Stimulated activated CD4-positive, alpha-beta T cell treated with anti-CD3 and anti-CD28 coated beads, Interleukin-1b, Interleukin-23, amount 100 ng/mL, for 48 hours (primary cell): ENCODE measurements around the gene PDIA5.

Source experiments
- DNase-seq: peaks from one replicate; pipeline ENCODE4 v3.0.0-alpha.2; 2020

PDIA5 gene

DNA sequence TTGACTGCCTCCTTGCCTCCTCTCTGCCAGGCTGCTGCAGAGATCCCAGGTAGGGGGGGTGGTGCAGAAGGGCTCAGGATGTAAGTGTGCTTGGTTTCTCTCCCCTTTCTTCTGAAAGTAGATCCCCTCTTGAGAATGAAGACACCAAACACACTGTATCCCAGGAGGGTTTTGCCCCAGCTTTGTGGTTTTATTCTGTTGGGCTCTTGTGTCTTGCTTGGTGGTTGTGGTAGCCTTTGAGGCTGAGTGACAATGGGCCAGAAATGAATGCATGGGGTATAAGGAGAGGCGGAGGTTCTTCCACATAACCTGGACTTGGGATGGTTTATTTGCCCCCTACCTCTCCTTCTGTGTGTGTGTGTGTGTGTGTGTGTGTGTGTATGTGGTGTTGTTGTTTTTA lies 5.7 kb downstream of the PDIA5 start:
- no peak for DNase-seq

DNA sequence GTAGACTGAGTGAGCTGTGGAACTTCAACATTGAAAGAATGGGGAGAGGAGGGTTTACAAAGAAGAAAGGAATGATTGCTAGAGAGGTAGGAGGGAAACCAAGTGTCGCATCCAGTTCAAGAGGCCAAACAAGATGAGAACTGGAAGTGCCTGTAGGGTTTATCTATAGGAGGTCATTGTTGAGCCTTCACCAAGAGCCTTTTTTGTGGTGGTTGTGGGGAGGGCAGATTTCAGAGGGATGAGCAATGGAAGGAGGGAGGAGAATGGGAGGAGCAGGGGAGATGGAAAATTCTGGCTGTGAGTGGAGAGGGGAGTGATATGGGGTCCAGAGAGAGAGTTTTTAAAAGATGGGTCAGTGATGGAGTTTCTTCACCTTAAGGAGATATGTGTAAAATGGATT lies 8.5 kb downstream of the PDIA5 start:
- no peak for DNase-seq

DNA sequence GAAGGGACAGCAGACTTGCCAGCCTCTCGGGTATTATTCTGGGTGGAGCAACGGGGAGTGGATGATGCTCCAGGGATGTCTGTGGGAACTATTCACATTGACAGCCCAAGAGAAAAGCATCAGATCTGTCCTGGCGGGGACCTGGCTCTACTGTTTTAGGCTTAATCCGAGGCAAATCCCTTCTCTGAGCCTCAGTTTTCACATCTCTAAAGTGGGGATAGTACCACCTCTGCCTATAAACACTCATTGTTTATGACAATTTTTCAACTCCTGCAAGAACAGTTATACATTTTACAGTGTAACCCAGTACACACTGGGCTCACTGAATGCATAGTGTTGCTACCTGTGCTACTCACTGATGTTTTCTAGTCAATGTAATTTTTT lies 9.3 kb downstream of the PDIA5 start:
- DNase-seq: no peak

DNA sequence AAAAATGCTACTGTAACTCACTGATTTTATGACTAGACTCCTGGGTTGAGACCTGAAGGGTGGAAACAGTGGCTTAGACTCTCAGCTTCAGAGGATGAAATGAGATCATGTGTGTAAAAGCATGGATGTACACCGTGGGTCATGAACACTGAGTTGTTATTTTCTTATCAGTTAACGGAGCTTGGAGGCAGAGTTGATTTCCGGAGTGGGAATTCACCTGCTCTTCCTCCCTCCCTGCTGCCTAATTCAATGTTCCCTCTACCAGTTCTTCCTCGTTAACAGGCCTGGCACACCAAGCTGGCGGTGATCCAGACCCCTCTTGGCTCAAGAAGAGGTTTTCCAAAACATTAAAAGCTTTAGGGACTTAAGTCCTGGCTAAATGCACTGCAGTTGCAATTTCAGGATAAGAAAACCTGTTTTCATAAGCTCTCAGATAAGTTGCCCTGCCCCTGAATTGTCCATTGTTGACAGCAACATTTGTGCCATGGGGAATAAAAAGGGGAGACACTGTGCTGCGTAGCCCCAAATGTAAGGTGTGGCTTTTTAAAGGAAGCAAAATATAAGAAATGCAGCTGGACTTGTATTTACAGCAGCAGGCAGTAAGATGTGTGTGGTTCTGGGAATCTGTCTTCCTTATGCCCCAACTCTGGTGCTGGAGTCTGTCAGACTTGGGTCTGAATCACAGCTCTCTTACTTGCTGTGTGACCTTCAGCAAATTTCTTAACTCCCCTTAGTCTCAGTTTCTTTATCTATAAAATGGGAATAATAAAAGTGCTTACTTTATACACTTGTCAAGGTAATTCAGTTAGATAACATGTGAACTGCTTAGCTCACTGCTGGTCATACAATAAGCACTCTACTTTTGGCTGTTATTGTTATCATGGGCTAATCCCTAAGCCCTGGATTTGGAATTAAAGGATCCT lies 9.9 kb downstream of the PDIA5 start:
- no peak for DNase-seq

DNA sequence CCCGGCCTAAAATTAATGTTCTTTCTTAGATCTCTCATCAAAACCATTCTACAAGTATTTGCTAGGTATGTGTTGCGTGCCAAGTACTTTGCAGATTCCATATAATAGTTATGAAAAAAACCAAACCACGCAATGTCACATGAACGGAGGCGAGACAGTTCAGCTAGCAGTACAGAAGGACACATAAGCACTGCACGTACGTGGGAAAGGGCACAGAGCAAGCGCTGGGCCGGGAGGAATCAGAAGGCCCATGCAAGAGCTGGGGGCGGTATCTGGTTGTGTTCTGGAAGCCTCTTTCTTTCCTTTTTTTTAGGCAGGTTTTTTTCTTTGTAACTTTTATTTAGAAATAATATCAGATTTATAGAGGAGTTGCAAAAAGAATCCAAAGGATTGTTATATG lies 11.3 kb downstream of the PDIA5 start:
- DNase-seq: no peak

DNA sequence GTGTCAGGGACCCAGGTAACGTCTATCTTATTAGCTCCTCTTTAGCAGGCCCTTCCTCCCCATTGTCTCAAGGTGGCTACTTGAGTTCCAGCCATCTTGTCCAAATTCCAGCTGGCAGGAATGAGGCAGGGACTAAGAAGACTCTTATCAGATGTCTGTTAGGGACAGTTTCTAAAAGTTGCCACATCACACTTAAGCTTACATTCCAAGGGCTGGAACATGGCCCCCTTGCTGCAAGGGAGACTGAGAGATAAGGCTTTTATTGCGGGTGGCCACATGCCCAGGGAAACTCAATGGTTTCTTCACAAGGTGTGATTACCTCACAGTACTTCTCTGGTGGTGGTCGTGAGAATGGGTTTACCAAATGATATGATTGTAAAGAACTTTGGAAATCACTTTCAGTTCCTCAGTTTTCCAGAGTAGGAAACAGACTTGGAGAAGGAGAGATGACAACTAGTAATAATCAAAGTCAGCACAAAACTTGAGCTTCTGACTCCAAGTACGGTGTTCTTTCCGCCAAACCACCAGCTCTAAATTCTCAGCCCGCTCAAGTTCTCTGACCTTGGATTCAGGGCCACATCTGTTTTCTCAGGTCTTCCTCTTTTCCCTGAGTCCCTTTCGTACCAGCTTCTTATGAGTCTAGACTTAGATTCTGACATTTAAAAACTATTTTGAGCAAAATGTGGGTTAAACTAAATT lies 14.2 kb downstream of the PDIA5 start:
- DNase-seq: no peak

DNA sequence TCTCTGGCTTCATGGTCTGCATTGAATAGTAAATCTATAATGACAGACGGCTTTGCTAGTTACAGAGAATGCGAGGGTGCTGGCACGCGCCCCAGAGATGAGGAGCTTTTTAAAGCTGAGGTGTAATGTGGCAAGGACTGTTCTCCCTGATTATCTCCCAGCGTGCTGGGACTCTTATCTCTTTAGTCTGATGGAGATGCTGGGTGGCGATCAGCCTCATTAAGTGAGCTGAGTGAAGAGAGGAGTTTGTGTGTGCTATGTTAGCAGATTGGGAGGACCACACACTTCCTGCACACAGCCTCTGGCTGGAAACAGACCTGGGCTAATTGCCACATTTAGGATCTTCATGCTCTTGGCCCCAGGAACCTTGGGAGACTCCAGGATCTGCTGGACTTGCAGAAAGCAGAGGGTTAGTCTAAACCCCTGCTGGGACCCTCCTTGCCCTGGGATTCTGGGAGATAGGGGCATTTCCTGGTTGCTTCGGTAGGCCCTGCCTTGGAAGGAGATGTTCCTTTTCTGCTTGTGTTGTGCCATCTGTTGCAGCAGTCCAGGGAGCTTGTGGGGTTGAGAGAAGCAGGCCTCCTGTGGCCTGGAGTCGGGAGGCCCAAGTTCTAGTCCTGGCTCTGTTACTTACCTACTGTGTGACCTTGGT lies 15.0 kb downstream of the PDIA5 start:
- no peak for DNase-seq

DNA sequence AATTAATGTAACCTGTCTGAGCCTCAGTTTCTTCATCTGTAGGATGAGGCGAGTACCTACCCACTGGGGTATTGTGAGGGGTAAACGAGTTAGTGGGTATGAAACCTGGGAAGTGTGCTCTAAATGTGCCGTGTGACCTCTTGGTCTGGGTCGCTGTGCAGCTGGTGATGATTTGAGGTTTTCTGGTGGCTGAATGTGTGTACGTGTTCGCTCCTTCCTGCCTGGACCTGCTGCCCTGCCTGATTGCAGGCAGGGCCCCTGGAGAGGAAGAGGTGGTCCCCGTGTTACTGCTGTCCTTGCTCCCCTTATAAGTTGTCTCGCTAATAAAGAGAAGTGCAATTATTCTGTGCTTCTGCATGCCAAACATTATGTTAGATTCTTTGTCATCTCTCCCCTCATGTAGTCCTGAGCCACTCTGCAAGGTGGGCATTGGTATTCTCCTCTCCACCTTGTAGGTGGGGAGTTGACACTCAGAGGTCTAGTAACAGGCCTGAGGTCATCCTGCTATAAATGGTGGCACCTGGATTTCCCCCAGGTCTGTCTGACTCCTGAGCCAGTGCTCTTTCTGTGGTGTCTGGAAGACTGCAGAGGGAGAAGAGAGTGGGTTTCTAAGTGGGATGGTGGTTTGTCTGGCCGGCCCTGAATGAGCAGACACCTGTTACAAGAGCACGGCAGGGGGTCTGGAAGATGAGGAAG lies 15.7 kb downstream of the PDIA5 start:
- no peak for DNase-seq

DNA sequence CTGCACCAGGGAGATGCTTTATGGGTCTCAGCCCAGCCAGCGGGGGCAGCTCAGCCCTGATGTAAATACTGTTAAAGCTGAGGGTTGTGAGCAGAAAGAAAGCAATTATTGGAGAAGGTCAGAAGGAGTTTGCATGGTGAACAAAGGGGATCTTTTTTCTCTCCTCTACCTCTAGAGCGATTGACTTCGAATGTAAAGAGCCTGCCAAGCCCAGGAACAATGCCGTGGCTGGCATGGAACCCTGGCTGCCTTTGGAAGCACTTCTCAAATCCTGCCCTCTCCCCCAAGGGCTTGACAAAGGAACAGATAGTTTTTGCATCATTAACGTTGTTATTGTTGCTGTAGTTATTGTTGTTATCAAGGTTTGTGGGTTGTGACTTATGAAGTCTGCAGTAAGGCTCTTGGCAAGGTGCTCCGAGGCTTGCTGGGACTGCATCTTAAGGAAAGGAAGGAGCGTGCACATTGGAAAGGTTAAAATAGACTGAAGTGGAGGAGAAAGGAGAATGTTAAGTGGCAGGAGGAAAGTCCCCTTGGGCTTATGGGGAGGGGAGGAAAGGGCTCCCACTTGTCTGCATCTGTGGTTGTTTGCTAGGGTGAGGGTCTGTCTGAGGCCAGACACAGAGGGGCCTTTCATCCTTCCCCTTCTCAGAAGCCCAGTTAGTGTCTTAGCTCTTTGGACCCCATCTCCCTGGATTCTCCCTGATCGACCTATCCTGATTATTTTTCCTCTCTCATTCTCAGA lies 16.7 kb downstream of the PDIA5 start:
- no peak for DNase-seq

DNA sequence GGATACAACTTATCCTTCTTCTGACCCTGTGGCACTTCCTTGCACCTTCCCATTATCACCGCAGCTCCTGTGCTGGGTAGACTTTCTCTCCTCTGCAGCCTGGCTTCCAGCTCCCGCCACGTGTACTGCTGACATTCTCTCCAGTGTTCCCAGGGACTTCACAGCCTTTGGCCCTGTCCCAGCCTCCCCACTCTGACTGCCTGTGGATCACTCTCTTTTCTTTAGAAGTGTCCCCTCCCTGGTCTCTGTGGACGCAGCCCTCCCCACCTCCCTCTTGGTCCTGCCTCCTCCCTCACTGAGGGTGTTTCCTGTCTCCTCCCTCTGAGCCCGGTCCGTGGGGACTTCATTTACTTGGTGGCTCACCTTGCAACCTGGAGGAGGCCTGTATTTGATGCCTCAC lies 17.4 kb downstream of the PDIA5 start:
- DNase-seq: no peak

DNA sequence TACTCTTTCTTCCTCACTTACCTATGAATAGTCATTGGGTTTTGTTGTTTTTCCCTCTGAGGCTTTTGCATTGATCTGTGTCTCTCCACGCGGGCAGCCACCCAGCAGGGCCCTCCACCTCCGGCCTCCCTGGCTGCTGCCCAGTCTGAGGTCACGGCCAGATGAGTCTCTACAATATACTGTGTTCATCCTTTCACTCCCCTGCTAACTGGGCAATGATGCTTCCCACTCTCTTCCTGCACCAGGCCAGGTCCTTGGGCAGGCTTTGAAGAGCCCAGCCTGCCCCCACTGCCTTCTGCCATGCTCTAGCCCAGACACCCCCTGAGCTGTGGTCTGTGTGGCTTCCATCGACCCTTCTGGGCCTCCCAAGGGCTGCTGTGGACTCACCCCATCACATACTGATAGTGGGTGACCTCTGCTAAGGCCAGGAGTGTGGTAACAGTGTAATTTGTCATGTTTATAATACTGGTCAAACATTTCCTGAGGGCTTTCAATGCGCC lies 18.0 kb downstream of the PDIA5 start:
- DNase-seq: no peak

DNA sequence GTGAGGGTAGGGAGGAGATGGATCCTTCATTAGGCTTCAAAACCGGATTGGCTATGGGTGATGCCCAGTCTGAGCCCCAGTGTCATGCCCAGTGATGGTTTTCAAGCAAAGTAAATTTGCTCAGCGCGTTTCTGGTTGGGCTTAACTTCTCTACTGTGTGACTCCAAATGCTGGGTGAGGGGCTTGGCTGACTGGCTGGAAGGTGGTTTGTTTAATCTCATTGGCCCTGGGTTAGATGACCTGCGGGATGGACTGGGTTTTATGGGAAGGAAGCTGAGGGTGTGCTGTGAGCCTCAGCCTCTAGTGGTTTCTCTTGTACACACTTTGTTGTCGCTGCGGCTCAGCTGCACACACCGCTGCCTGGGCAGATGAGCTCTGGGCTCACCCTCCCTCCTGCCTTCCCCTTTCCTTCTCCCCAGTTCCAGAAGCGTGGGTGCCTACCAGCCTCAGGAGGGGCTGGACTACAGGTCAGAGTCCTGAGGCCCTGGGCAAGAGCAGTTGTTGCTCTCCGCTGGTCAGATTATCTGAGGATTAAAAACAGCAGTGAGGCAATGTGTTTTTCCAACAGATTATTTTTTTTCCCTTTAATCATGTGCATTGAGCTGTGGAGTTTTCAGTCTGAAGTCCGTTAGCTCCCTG lies 18.6 kb downstream of the PDIA5 start:
- no peak for DNase-seq

DNA sequence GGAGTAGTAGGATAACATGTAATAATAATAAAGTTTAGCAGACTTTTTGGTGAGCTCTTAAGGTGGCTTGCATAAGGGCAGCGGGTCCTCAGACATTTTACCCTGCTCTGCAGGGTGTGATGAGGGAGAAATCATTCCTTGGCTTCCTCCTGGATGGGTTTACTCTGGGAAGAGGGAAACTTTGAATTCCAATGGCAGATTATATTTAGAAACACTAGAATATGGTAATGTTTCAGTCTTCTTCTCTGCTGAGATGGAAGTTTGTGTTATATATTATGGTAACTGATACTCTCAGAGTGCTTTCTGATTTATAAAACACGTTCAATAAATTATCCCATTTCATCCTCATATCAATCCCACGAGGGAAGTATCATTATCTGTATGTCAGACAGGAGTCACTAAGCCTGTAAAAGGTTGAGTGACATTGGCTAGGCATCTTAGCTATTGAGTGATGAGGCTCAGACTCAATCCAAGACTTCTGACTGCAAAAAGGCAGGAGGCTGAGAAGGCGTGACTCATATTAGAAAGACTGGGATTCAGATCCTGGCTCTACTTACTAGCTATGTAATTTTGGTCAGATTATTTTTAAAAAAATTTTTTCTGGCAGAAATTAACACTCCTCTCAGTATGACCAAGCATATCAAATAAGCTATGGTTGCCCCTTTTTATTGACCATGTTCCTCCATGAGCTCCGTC lies 19.3 kb downstream of the PDIA5 start:
- no peak for DNase-seq

DNA sequence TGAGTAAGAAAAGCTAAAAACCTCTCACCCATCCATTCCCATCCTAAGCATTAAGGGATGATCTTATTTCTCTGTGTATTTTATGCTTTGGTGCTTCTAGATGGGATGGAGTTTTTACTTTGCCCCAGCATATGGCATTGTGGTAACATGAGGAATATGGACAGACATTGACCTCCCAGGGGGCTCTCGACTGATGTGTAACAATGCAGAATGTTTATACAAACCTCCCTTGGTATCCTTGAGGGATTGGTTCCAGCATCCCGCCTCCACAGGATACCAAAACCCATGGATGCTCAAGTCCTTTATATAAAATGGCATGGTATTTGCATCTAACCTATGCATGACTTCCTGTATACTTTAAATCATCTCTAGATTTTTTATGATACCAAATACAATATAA lies 21.6 kb downstream of the PDIA5 start:
- no peak for DNase-seq

DNA sequence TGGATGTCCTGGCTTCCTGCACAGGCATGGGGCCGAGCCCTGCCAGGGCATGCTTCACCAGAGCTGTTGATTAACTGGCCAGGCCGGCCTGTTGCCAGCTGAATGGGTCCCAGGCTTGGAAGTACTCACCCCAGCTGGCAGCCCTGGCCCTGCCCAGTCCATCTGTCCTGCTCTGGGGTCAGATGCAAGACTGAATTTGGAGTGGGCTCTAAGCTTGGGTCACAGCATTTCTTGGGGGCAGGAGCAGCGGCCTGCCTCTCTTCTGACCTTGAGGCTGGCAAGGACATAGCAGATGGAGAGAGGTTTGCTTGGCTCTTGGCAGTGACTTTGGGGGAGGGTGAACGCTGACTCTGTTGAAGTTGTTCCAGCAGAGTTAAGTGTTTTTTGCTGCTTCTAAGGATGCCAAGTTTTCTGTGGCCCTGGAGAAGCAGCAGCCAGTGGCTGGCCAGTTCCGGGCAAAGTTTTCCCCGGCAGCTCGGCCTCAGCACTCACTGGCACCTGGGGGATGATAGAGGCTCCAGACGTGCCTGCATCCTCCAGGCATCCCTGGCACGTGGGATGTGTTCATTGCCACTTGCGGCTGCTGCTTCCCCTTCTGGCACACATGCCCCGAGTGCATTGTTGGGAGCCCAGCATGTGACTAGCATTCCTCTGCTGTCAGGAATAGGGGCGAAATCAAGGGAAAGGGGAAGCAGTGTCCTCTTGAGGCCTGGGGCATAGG lies 22.9 kb downstream of the PDIA5 start:
- DNase-seq: no peak

DNA sequence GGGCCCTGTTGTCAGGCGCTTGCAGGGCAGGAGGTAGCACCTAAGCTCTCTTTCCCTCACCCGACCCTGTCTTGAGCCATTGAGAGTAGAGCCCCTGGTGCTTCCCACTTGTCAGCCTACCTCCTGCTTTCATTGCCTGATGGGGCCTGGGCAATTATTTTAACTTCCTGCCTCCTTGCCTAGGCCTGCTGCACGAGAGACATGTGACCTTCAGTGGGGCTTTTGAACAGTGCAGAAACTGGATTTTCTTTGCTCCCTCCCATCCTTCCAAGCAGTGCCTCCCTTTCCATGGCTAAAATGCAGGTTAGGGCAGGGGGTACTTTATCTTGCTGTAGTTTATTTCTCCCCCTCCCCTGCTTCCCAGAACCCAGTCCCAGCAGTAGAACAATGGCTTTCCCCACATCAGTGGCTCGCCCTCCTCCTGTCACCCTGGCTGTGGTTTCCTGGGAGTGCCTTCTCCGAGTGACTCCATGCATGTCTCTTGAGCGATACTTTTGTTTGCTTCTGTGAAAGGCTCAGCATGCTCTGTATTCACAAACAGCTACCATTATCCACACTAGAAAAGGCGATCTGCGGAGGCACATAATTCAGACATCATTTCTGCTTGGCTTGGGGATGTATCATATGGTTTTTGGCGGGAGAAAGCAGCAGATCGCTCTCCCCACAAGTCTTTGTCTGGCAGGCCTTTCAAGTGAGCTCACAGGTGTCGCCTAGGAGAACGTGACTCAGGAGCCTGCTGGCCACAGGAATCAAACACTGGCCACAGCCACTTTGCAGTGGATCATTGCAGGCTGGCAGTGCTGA lies 24.1 kb downstream of the PDIA5 start:
- DNase-seq: no peak

DNA sequence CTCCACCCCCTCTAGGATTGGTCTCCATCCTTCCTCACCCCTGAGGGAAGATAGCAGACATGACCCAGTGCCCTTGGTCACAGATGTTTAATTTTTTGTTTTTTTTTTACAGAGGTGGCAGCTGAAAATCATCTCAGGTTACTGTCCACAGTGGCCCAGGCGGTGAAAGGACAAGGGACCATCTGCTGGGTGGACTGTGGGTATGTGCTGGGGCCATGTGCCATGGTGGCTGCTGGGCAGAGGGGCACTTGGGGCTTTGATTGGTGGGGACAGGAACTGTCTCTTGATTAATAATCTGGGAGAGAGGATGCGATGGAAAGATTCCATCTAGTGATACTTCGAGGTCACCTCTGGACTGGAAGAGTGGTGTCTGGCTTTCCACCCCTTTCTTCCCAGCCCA lies 25.4 kb downstream of the PDIA5 start:
- no peak for DNase-seq

DNA sequence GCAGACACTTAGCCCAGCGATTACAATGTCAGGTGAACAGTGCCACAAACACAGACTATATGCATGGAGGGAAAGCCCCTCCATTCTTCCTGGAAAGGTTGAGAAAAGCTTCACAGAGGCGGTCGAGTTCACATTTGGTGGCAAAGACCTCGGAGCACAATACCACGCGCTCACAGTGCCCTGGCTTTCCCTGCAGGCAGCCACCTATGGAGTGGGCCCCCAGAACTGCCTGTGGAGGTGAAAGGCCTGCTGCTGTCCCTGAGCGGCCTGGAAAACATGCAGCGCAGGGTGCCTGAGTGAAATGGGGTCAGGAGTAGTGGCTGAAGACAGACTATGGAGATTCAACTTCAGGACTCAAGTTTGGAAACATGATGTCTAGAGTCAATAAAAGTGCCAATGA lies 26.9 kb downstream of the PDIA5 start:
- DNase-seq: no peak

DNA sequence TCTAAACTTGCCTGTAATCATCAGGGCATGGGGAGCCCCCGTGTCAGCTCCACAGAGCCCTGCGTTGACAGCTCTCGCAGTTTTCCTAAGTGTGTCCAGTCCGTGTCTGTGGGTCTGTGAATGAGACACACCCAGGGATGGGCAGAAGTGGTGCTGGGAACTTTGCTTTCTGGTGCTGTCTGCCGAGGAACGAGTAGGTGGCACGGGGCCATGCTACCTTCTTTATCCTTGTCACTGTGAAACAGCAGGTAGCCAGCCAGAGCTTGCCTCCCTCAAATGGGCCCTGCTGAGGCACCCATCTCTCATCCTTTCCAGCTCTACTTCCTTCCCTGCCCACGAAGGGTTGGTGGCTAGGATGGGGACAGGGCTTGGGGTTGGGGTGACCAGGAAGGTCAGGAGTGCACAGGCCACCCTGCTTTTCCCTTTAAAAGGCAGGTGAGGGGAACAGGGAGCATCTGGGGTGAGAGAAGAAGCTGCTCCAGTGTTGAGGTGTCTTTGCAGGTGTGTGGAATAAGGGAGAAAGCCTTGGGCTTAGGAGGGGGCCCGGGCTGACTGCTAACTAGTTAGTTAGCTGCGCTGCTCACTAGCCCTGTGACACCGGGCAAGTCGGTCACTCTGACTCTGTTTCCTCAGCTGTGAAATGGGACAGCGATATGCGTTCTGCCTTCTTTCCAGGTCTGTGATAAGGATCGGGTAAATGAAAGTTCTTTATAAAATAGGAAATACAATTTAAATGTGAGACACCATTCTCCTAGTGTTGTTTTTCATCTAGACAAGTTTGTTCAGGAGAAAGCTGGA lies 27.9 kb downstream of the PDIA5 start:
- DNase-seq: no peak
